HCT116 (cell line): ENCODE results near the gene SIX2. TPM values are rescaled to one million over a fixed set of nuclear protein-coding genes. Genes with fewer than 3 reads are reported as not detected.

ENCODE experiments used
- ATAC-seq: fragments of 200-7000 bp; cut with Tn5 transposase; 2 replicates; pipeline ENCODE4 v1.9.1; 2020; ENCODE audit warnings: mild to moderate bottlenecking, moderate library complexity
- BruUV-seq: library from RNA; stranded (reverse); fragments of 400-500 nt; replicated peaks from 2 replicates; lab custom pipeline; 2021; lab: Mats Ljungman, UMichigan
- CTCF ChIA-PET: fragments of 300-600 bp; sonication (Branson Sonifier 250); formaldehyde crosslinking; loops from one replicate; lab custom pipeline; 2021; ENCODE audit warnings: antibody characterized with exemption; lab: Charles Lee
- POLR2A ChIA-PET: fragments of 300-600, 350-600 bp; sonication (Branson Sonifier 250); formaldehyde crosslinking; loops from one replicate; lab custom pipeline; 2021; ENCODE audit warnings: antibody characterized with exemption; lab: Charles Lee
- RAD21 ChIA-PET, 2 experiments: fragments of 300-600 bp; sonication (Branson Sonifier 250); formaldehyde crosslinking; loops; one replicate each; lab custom pipeline; 2023; ENCODE audit warnings: low total read pairs in 2 of 2; ENCODE audit not compliant: uncharacterized antibody in 2 of 2, unreplicated experiment in 2 of 2, low non-redundant PET in 1 of 2; lab: Charles Lee
- DNase-seq: peaks from one replicate; pipeline ENCODE4 v3.0.0-alpha.2; 2010; ENCODE audit warnings: low read depth, low spot score
- H2AFZ ChIP-seq: fragments of 200-600 bp; shearing (Covaris generic), sonication (generic); 2 replicates; pipeline ENCODE4 v1.6.1; 2017; ENCODE audit warnings: low read depth, mixed run types, mixed read lengths, antibody characterized with exemption, low read length; ENCODE audit not compliant: poor library complexity, severe bottlenecking
- H3K27ac ChIP-seq: 2 replicates; pipeline ENCODE4 v1.5.1; 2012; ENCODE audit warnings: low read depth, low read length
- H3K27me3 ChIP-seq: fragments of 200-600 bp; sonication (generic); 2 replicates; pipeline ENCODE4 v1.6.1; 2016; ENCODE audit warnings: mixed run types, low read length, mixed read lengths; ENCODE audit not compliant: insufficient read depth
- H3K36me3 ChIP-seq, 2 experiments: fragments of 200-500 bp in 1 of 2; fragments of 200-600 bp in 1 of 2; sonication (Bioruptor generic) in 1 of 2; sonication (generic) in 1 of 2; 2 replicates each; pipeline versions ENCODE4 v1.5.1 to v1.6.1; 2014 to 2016; ENCODE audit warnings: low read length in 2 of 2, inconsistent platforms in 1 of 2, mixed read lengths in 1 of 2, mixed run types in 1 of 2; ENCODE audit not compliant: insufficient read depth in 2 of 2, control insufficient read depth in 1 of 2
- H3K4me1 ChIP-seq, 2 experiments: fragments of 200-600 bp in 1 of 2; sonication (generic) in 1 of 2; 2 replicates each; pipeline versions ENCODE4 v1.5.1 to v1.6.1; 2012 to 2017; ENCODE audit warnings: low read length in 2 of 2, inconsistent platforms in 1 of 2, mild to moderate bottlenecking in 1 of 2, mixed read lengths in 1 of 2, mixed run types in 1 of 2, moderate library complexity in 1 of 2; ENCODE audit not compliant: insufficient read depth in 2 of 2, control insufficient read depth in 1 of 2
- H3K4me2 ChIP-seq: fragments of 200-600 bp; sonication (generic); 2 replicates; pipeline ENCODE4 v1.6.1; 2017; ENCODE audit warnings: mixed run types, low read length, mixed read lengths
- H3K4me3 ChIP-seq, 2 experiments: fragments of 200-600 bp in 1 of 2; sonication (generic) in 1 of 2; replicated peaks in 1 of 2; 2 replicates each; pipeline ENCODE4 v1.5.1; 2011 to 2016; ENCODE audit warnings: low read length in 2 of 2, control low read depth in 1 of 2, low read depth in 1 of 2, mild to moderate bottlenecking in 1 of 2, mixed read lengths in 1 of 2, mixed run types in 1 of 2
- H3K79me2 ChIP-seq: fragments of 200-600 bp; sonication (generic); 2 replicates; pipeline ENCODE4 v1.6.1; 2017; ENCODE audit warnings: mild to moderate bottlenecking, mixed run types, low read length, moderate library complexity, mixed read lengths; ENCODE audit not compliant: insufficient read depth
- H3K9ac ChIP-seq: fragments of 200-600 bp; sonication (generic); 2 replicates; pipeline ENCODE4 v1.6.1; 2016; ENCODE audit warnings: low read length, mixed read lengths
- H3K9me2 ChIP-seq: fragments of 200-600 bp; sonication (generic), shearing (Covaris generic); 2 replicates; pipeline ENCODE4 v1.6.1; 2017; ENCODE audit warnings: mixed run types, mild to moderate bottlenecking, moderate library complexity; ENCODE audit not compliant: insufficient read depth
- H3K9me3 ChIP-seq, 2 experiments: fragments of 200-500 bp in 1 of 2; fragments of 200-600 bp in 1 of 2; sonication (Bioruptor generic) in 1 of 2; sonication (generic) in 1 of 2; 2 replicates each; pipeline ENCODE4 v1.6.1; 2014 to 2017; ENCODE audit warnings: low read length in 2 of 2, mixed read lengths in 2 of 2, inconsistent platforms in 1 of 2, low read depth in 1 of 2, mild to moderate bottlenecking in 1 of 2, mixed run types in 1 of 2, moderate library complexity in 1 of 2; ENCODE audit not compliant: control insufficient read depth in 1 of 2, insufficient read depth in 1 of 2
- H4K20me1 ChIP-seq: fragments of 200-600 bp; sonication (generic), shearing (Covaris generic); 2 replicates; pipeline ENCODE4 v1.6.1; 2017; ENCODE audit warnings: mixed run types, mild to moderate bottlenecking, moderate library complexity; ENCODE audit not compliant: insufficient read depth
- CBX3 ChIP-seq: IDR thresholded peaks from 2 replicates; pipeline ENCODE4 v1.6.1; 2012; ENCODE audit warnings: low read depth
- CTCF ChIP-seq, 3 experiments: fragments of 200-600 bp in 1 of 3; sonication (generic) in 1 of 3; IDR thresholded peaks in 2 of 3; conservative IDR thresholded peaks in 1 of 3; 2 replicates each; pipeline ENCODE4 v1.5.1; 2012 to 2017; ENCODE audit warnings: low read depth in 2 of 3, low read length in 2 of 3, antibody characterized with exemption in 1 of 3, borderline replicate concordance in 1 of 3, control low read depth in 1 of 3, mild to moderate bottlenecking in 1 of 3, mixed read lengths in 1 of 3, mixed run types in 1 of 3, moderate library complexity in 1 of 3; ENCODE audit not compliant: insufficient read depth in 1 of 3
- RAD21 ChIP-seq: IDR thresholded peaks from 2 replicates; pipeline ENCODE4 v1.6.1; 2012; ENCODE audit warnings: low read depth, mild to moderate bottlenecking
- SRF ChIP-seq: IDR thresholded peaks from 2 replicates; pipeline ENCODE4 v1.6.1; 2012; ENCODE audit warnings: low read depth
- intact Hi-C: fragments of 100-400 bp; cut with micrococcal nuclease; formaldehyde crosslinking; loops from 2 replicates; pipeline ENCODE4 v1.10.0; 2022
- total RNA-seq: library from RNA; stranded (reverse); gene quantifications from one replicate; pipeline ENCODE4 v1.2.1, GENCODE V29; 2021; ENCODE audit not compliant: unreplicated experiment
- TF ChIP-seq, protein P1 (sequence below): IDR thresholded peaks from 2 replicates; pipeline ENCODE4 v1.6.1; 2011; ENCODE audit warnings: mild to moderate bottlenecking, low read length, moderate library complexity; ENCODE audit not compliant: insufficient replicate concordance; ENCODE audit errors: extremely low read depth

SIX2 gene
- total RNA-seq, 1 experiment from 2014 or later = 0.54 TPM

DNA sequence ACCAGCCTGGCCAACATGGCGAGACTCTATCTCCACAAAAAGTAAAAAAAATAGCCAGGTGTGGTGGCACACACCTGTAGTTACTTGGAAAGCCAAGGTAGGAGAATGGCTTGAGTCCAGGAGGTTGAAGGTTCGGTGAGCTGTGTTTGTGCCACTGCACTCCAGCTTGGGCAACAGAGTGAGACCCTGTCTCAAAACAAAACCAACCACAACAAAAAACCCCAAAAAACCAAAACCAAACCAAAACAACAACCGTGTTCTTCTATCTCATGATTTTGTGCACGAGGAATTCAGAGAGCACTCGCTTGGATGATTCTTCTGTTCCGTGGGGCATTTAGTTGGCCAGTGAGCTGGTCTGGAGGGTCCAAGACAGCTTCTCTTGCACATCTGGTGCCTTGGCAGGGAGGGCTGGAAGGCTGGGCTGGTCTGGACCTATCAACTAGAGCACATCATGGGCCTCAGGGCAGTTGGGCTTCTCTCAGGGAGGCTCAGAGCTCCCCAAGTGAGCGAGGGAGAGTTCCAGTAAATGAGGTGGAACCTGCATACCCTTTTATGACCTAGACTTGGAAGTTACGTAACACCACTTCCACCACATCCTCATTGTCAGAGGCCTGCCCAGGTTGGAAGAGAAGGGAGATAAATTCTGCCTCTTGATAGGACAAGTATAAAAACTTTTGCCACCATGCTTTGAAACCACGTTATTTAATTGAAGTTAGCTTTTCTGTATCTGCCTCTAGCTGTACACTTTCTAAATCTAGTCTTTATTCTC is 25.2 kb downstream of the SIX2 start (continued):
- TF ChIP-seq, protein P1, sequence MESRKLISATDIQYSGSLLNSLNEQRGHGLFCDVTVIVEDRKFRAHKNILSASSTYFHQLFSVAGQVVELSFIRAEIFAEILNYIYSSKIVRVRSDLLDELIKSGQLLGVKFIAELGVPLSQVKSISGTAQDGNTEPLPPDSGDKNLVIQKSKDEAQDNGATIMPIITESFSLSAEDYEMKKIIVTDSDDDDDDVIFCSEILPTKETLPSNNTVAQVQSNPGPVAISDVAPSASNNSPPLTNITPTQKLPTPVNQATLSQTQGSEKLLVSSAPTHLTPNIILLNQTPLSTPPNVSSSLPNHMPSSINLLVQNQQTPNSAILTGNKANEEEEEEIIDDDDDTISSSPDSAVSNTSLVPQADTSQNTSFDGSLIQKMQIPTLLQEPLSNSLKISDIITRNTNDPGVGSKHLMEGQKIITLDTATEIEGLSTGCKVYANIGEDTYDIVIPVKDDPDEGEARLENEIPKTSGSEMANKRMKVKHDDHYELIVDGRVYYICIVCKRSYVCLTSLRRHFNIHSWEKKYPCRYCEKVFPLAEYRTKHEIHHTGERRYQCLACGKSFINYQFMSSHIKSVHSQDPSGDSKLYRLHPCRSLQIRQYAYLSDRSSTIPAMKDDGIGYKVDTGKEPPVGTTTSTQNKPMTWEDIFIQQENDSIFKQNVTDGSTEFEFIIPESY = no peak
- TF ChIP-seq CTCF (IDR thresholded peaks at IDR 0.05 in 2 of 3, conservative IDR thresholded peaks at IDR 0.05 in 1 of 3; ENCODE audit: borderline replicate concordance in 1 of 3, insufficient read depth in 1 of 3, low read depth in 2 of 3, low read length in 2 of 3) (no peak), CBX3 (no peak)

DNA sequence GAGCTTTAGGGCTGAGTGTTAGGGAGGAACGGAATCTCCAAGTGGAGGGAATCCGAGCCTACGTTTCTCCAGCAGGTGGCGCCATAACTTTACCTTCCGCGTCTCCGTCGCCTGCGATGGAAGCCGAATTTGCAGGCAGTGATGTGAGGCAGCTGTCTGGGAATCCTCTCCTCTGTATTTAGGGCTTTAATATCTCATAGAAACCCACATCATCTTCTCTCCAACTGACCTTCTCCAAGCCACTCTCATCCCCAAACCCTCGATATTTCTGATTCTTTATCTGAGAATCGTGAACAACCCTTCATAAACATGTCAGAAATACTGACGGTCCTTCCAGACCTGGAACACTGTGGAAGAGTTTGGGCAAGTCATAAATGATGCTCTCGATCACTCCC is 27.5 kb downstream of the SIX2 start:
- H3K9ac ChIP-seq = no peak overlapping the region
- H3K9me3 ChIP-seq = no peaks in the 10 kb centered on the region
- H3K4me2 ChIP-seq = 0 out of 2 replicates have a peak overlapping the region, but pooled peaks have one; percentile 7
- intact Hi-C loops = loop anchor here (1.0 to 5.0 kb wide), 2 partner anchors 513 to 596 kb away; no protein-coding TSS in a partner anchor
- BruUV-seq = no TSS peak
- peak overlapping the region; percentile 28 for H2AFZ ChIP-seq
- no peaks in the 10 kb centered on the region for H3K79me2 ChIP-seq
- H3K27ac ChIP-seq = no peak overlapping the region
- RAD21 ChIA-PET = interaction anchor here (0.7 to 1.5 kb wide), 6 partner anchors 9 to 514 kb away, joined by 4 to 7 read pairs (median 5); no protein-coding TSS in a partner anchor
- peak; percentile 96 for ATAC-seq
- CTCF ChIA-PET = interaction anchor here (0.6 to 3.4 kb wide), 12 partner anchors 17 to 797 kb away, joined by 3 to 62 read pairs (median 3); no protein-coding TSS in a partner anchor
- H4K20me1 ChIP-seq = no peaks in the 10 kb centered on the region
- no peaks in the 10 kb centered on the region for H3K36me3 ChIP-seq
- TF ChIP-seq SRF = no peak
- TF ChIP-seq RAD21 = peak; percentile 97
- peak; percentile 82 to 83 (median 83) for TF ChIP-seq CTCF (IDR thresholded peaks at IDR 0.05 in 2 of 3, conservative IDR thresholded peaks at IDR 0.05 in 1 of 3; ENCODE audit: borderline replicate concordance in 1 of 3, insufficient read depth in 1 of 3, low read depth in 2 of 3, low read length in 2 of 3)
- TF ChIP-seq, all 23 proteins: peak for 2
- no peaks in the 10 kb centered on the region for H3K9me2 ChIP-seq
- POLR2A ChIA-PET = no interaction called here
- H3K27me3 ChIP-seq = no peaks in the 10 kb centered on the region
- DNase-seq = peak; percentile 60
- H3K4me3 ChIP-seq = no peak overlapping the region
- no peaks in the 10 kb centered on the region for H3K4me1 ChIP-seq
